Adrenal gland (tissue), 12 donors: ENCODE data around the gene TAS2R16. TPM values are rescaled to one million over a fixed set of nuclear protein-coding genes. Genes with fewer than 3 reads are reported as not detected.

ENCODE experiments used
- DNase-seq, 7 donors: peaks; one replicate each; pipeline ENCODE4 v3.0.0-alpha.2; 2019 to 2020
- H3K27ac ChIP-seq, 5 donors: fragments of 200-600 bp; sonication (generic) in 4 of 5; 1 replicate in 3 of 5; 2 replicates in 2 of 5; pipeline versions ENCODE4 v1.5.1 to v1.8.0; 2016 to 2020; ENCODE audit warnings: mild to moderate bottlenecking in 1 of 5
- H3K27me3 ChIP-seq: fragments of 200-600 bp; 2 replicates; pipeline ENCODE4 v1.8.0; 2021
- H3K36me3 ChIP-seq, 2 donors: fragments of 200-600 bp; replicated peaks in 1 of 2; 1 replicate in 1 of 2; 2 replicates in 1 of 2; pipeline versions ENCODE4 v1.5.1 to v1.8.0; 2018 to 2022
- H3K4me1 ChIP-seq, 2 donors: fragments of 200-600 bp; replicated peaks in 1 of 2; 1 replicate in 1 of 2; 2 replicates in 1 of 2; pipeline versions ENCODE4 v1.5.1 to v1.8.0; 2018 to 2021
- H3K4me3 ChIP-seq, 4 donors: fragments of 200-600 bp; sonication (generic) in 3 of 4; one replicate each; pipeline ENCODE4 v1.5.1; 2016 to 2018
- H3K9me3 ChIP-seq, 3 donors: fragments of 200-600 bp; sonication (generic) in 1 of 3; replicated peaks in 1 of 3; 1 replicate in 2 of 3; 2 replicates in 1 of 3; pipeline versions ENCODE4 v1.5.1 to v1.8.0; 2016 to 2021
- POLR2A ChIP-seq, 2 donors: fragments of 450-650 bp; IDR thresholded peaks; one replicate each; pipeline ENCODE4 v1.6.1; 2017; ENCODE audit warnings: antibody characterized with exemption in 2 of 2, mild to moderate bottlenecking in 2 of 2, moderate library complexity in 1 of 2
- WGBS, 4 donors: extraction: QIAGEN DNeasy Blood & Tissue Kit in 2 of 4; methylation state at CpG; one replicate each; pipeline versions ENCODE4 v1.1.5 to v1.1.7; 2013 to 2017; 5-methylcytosine and 5-hydroxymethylcytosine counted together
- intact Hi-C, 2 donors: fragments of 100-400 bp; cut with DNase I; formaldehyde crosslinking; loops; one replicate each; pipeline versions ENCODE4 v1.14.1 to v1.15.0; 2022 to 2023
- polyA plus RNA-seq, 3 donors: library from polyadenylated mRNA; stranded (reverse); fragments of 200-250 nt in 2 of 3; fragments of 350-450 nt in 1 of 3; fragmentation: Illumina TruSeq in 1 of 3; extraction: RNeasy Lipid Tissue Mini Kit (QIAGEN cat#74804) in 1 of 3; gene quantifications; one replicate each; pipeline ENCODE4 v1.2.3, GENCODE V29; 2013 to 2014
- total RNA-seq, 9 donors: library from RNA; depleted of rRNA in 4 of 9; stranded (reverse); fragments of >200 nt in 4 of 9; fragments of 120-200 nt in 1 of 9; fragmentation: NEBNext Ultra II Directional in 1 of 9; extraction: Animal tissue kit (Norgen Biotek cat#: 25700) in 1 of 9; gene quantifications; one replicate each; pipeline versions ENCODE4 v1.1.0 to v1.2.4, GENCODE V29; 2013 to 2023
- TF ChIP-seq, protein P1 (sequence below), 6 experiments: fragments of 450-650 bp in 4 of 6; fragments of 200-600 bp in 2 of 6; sonication (generic) in 1 of 6; IDR thresholded peaks; 1 replicate in 5 of 6; 2 replicates in 1 of 6; pipeline versions ENCODE4 v1.5.1 to v1.8.0; 2016 to 2021; ENCODE audit warnings: antibody characterized with exemption in 6 of 6, mild to moderate bottlenecking in 2 of 6, moderate library complexity in 1 of 6
- donor health status: healthy with polysubstance abuse.
- donor health status: Bipolar disorder and iron deficiency.
- donor health status: DM: yes; HTN: yes; CAD: no.
- donor health status: DM: no; HTN: no; CAD: no.
- donor health status: DM: no; HTN: no; CAD: no.
- donor health status: DM: yes; HTN: yes; CAD: no.

Gene TAS2R16
- total and polyA plus RNA-seq, 12 donors = not detected

DNA sequence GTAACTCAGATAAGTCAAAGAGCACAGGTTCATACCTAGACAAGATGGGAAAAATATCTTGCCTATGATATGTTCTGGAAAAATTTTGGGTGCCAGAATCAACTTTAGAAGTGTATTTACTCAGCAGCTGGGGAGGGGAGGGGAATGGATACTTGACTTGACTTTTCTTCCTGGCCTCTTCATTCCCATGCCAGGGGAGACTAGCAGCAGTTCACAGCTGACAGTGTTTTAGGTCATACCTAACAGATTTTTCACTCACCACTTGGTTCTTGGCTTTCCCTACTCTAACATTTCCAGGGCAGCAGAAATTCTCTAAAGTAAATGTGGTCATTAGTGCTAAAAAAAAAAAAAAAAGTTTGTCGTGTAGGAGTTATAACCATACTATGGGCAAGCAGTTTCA lies 46.3 kb downstream of the TAS2R16 start:
- Histone ChIP-seq H3K9me3 (no peaks in the 10 kb centered on the region), H3K36me3 (no peaks in the 10 kb centered on the region), H3K27ac (no peak overlapping the region), H3K27me3 (no peaks in the 10 kb centered on the region), H3K4me1 (no peaks in the 10 kb centered on the region), H3K4me3 (no peak overlapping the region)
- intact Hi-C loops = no loop called here
- DNase-seq = no peak
- TF ChIP-seq POLR2A (IDR thresholded peaks at IDR 0.05) = no peak
- TF ChIP-seq, protein P1, sequence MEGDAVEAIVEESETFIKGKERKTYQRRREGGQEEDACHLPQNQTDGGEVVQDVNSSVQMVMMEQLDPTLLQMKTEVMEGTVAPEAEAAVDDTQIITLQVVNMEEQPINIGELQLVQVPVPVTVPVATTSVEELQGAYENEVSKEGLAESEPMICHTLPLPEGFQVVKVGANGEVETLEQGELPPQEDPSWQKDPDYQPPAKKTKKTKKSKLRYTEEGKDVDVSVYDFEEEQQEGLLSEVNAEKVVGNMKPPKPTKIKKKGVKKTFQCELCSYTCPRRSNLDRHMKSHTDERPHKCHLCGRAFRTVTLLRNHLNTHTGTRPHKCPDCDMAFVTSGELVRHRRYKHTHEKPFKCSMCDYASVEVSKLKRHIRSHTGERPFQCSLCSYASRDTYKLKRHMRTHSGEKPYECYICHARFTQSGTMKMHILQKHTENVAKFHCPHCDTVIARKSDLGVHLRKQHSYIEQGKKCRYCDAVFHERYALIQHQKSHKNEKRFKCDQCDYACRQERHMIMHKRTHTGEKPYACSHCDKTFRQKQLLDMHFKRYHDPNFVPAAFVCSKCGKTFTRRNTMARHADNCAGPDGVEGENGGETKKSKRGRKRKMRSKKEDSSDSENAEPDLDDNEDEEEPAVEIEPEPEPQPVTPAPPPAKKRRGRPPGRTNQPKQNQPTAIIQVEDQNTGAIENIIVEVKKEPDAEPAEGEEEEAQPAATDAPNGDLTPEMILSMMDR (IDR thresholded peaks at IDR 0.05) = no peak
- 76 to 83% (median 81%) methylated on average over 1 of the region's 1 CpG for WGBS, 4 donors

Other genes starting within 250 kb of the TAS2R16 start
- gene CADPS2, start 109.2 kb downstream of the TAS2R16 start, total RNA-seq = 100 to 1,000 TPM in 1 of 9 donors, 10 to 100 TPM in 8; 31.2 to 103 (median 41.0) TPM
- gene CADPS2, start 109.2 kb downstream of the TAS2R16 start, polyA plus RNA-seq = 10 to 100 TPM; 14.6 to 47.0 (median 14.7) TPM
- not detected for gene SLC13A1, start 204.3 kb upstream of the TAS2R16 start, total RNA-seq
- gene SLC13A1, start 204.3 kb upstream of the TAS2R16 start, polyA plus RNA-seq = not detected